Thoracic aorta (tissue), 2 donors: ENCODE data around the gene FAM13A. TPM values are rescaled to one million over a fixed set of nuclear protein-coding genes. Genes with fewer than 3 reads are reported as not detected.

Experiments
- ATAC-seq: fragments of 150-250 bp; one replicate; pipeline ENCODE4 v1.8.0; 2017; ENCODE audit warnings: low read depth; ENCODE audit not compliant: insufficient number of reproducible peaks, low FRiP score
- DNase-seq: peaks from one replicate; pipeline ENCODE4 v3.0.0-alpha.2; 2020; ENCODE audit warnings: low spot score
- H3K27ac ChIP-seq, 2 donors: fragments of 200-600 bp; sonication (generic); 1 replicate in 1 of 2; 2 replicates in 1 of 2; pipeline ENCODE4 v1.5.1; 2016; ENCODE audit warnings: mild to moderate bottlenecking in 2 of 2, moderate library complexity in 2 of 2
- H3K27me3 ChIP-seq: fragments of 200-600 bp; sonication (generic); replicated peaks from 2 replicates; pipeline ENCODE4 v1.6.0; 2016; ENCODE audit warnings: mild to moderate bottlenecking; ENCODE audit not compliant: insufficient read depth
- H3K36me3 ChIP-seq: fragments of 200-600 bp; sonication (generic); one replicate; pipeline ENCODE4 v1.5.1; 2016
- H3K4me1 ChIP-seq, 2 donors: fragments of 200-600 bp; sonication (generic); 1 replicate in 1 of 2; 2 replicates in 1 of 2; pipeline versions ENCODE4 v1.5.1 to v1.6.0; 2016; ENCODE audit warnings: low read depth in 2 of 2, mild to moderate bottlenecking in 1 of 2; ENCODE audit not compliant: control insufficient read depth in 1 of 2
- H3K4me3 ChIP-seq: fragments of 200-600 bp; sonication (generic); 2 replicates; pipeline ENCODE4 v1.5.1; 2016; ENCODE audit warnings: mild to moderate bottlenecking
- H3K9me3 ChIP-seq: fragments of 200-600 bp; sonication (generic); 2 replicates; pipeline ENCODE4 v1.5.1; 2016
- CTCF ChIP-seq: fragments of 200-600 bp; sonication (generic); IDR thresholded peaks from one replicate; pipeline ENCODE4 v1.5.1; 2019; ENCODE audit warnings: antibody characterized with exemption
- total RNA-seq, 2 donors: library from RNA; depleted of rRNA; stranded (reverse); fragments of >200 nt; gene quantifications; one replicate each; pipeline versions ENCODE4 v1.1.0 to v1.2.3, GENCODE V29; 2016

Gene FAM13A
- total RNA-seq, 2 donors from 2014 or later = 27.3 to 32.5 TPM

DNA sequence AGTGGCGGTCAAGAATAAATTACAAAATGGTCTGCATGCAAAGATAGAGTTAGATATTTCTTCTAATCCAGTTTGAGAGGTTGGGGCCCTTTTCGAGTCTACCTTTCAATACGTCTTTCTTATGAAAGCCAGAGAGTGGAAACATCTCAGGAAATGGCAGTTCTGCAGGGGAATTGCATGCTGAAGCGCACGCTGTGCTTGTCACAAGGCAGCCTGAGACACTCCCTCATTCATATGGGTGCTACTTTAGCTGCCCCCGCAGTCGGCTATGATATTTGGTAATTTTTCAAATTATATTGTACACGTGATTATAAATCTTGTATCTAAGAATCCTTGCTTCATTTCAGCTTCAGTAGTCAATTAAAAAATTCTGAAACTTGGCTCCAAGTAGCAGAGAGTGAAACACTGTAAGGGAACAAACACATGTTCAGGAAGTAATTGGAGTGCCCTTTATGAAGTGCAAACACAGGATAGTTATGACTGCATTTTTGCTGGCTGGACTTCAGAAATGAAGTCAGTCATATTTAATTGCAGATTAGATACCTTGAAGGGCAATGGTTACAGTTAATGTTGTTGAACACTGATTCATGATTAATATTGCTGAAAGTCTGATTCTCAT, 213.8 kb downstream of the FAM13A start:
- no peak overlapping the region for H3K27ac ChIP-seq
- no peaks in the 10 kb centered on the region for H3K9me3 ChIP-seq
- H3K4me3 ChIP-seq = no peak overlapping the region
- no peak for DNase-seq
- ATAC-seq = no peak
- H3K27me3 ChIP-seq = no peaks in the 10 kb centered on the region
- H3K4me1 ChIP-seq = no peaks in the 10 kb centered on the region
- TF ChIP-seq CTCF = no peak
- no peaks in the 10 kb centered on the region for H3K36me3 ChIP-seq

GRCh38 chr4:88841635-88842034, 215.3 kb downstream of the FAM13A start:
- H3K9me3 ChIP-seq = no peaks in the 10 kb centered on the region
- no peaks in the 10 kb centered on the region for H3K27me3 ChIP-seq
- ATAC-seq = no peak
- no peak overlapping the region for H3K4me3 ChIP-seq
- no peaks in the 10 kb centered on the region for H3K36me3 ChIP-seq
- no peak for TF ChIP-seq CTCF
- no peak overlapping the region for H3K27ac ChIP-seq
- DNase-seq = no peak
- no peaks in the 10 kb centered on the region for H3K4me1 ChIP-seq

DNA sequence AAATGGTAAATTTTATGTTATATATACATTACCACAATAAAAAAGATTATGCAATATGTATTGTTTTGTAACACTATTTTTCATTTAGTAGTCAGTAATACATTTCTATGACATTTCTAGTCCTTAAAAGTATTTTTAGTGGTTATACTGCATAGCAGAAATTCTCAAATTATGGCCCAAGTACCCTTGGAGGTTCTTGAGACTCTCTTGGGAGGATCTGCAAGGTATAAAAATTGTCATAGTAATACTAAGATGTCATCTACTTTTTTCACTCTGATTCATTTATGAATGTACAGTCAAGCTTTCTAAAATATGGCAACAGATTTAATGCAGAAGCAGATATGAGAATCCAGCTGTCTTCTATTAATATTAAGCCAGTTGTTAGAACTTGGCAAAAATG, 220.8 kb downstream of the FAM13A start:
- no peak for DNase-seq
- no peak overlapping the region for H3K4me3 ChIP-seq
- H3K36me3 ChIP-seq = no peaks in the 10 kb centered on the region
- no peaks in the 10 kb centered on the region for H3K27me3 ChIP-seq
- H3K9me3 ChIP-seq = no peaks in the 10 kb centered on the region
- no peak for TF ChIP-seq CTCF
- no peak overlapping the region for H3K27ac ChIP-seq
- ATAC-seq = no peak
- H3K4me1 ChIP-seq = no peaks in the 10 kb centered on the region

DNA sequence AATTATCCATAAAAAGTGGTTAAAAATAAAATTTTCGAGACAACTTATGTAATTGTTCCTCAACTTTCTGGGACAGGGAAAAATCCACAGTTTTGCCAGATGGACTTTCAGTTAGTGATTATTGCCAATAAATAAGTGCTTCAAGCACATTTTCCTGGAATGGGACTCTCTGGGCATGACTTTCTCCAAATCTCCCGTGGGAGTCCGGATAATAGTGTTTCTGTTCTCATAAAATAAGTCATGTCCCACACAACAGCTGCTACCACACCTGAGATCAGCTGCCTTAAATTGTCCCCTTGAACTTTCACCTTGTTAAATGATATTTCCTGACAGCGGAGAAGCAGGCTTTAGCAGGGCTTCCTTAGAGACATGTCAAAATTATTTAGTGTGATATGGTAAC, 226.0 kb downstream of the FAM13A start:
- H3K27ac ChIP-seq = no peak overlapping the region
- no peaks in the 10 kb centered on the region for H3K4me1 ChIP-seq
- no peaks in the 10 kb centered on the region for H3K36me3 ChIP-seq
- ATAC-seq (no peak), DNase-seq (no peak)
- no peak overlapping the region for H3K4me3 ChIP-seq
- no peaks in the 10 kb centered on the region for H3K27me3 ChIP-seq
- no peaks in the 10 kb centered on the region for H3K9me3 ChIP-seq
- TF ChIP-seq CTCF = no peak

DNA sequence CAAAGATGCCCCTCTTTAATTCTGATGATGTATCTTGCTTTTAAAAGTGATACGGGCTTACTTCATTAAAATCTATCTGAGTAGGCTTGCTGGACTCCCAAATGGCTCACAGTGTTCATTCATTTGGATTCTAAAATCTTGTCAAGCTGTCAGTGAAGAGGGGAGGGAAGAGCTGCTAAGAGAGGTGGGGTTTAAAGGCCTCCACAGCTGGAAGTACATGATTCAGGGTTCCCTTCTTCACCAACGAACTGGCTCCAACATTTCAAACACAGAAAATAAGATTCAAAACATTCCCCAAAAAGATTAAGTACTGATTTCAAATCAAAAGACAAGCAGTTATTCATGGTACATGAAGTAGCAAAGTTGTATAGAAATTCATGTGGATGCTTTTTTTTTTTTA, 226.4 kb downstream of the FAM13A start:
- DNase-seq = no peak

More for the DNA sequence above, 226.4 kb downstream of the FAM13A start:
- Histone ChIP-seq H3K9me3 (no peaks in the 10 kb centered on the region), H3K27ac (no peak overlapping the region), H3K4me1 (no peaks in the 10 kb centered on the region), H3K4me3 (no peak overlapping the region), H3K27me3 (no peaks in the 10 kb centered on the region), H3K36me3 (no peaks in the 10 kb centered on the region)
- no peak for TF ChIP-seq CTCF
- no peak for ATAC-seq
